HG03045 (cell line): ENCODE results near the gene FAM83G.

Source experiments
- ATAC-seq: cut with Tn5 transposase; IDR thresholded peaks from one replicate; pipeline ENCODE4 v1.9.1; 2021; ENCODE audit warnings: mild to moderate bottlenecking, moderate library complexity; ENCODE audit not compliant: unreplicated experiment

FAM83G gene

DNA sequence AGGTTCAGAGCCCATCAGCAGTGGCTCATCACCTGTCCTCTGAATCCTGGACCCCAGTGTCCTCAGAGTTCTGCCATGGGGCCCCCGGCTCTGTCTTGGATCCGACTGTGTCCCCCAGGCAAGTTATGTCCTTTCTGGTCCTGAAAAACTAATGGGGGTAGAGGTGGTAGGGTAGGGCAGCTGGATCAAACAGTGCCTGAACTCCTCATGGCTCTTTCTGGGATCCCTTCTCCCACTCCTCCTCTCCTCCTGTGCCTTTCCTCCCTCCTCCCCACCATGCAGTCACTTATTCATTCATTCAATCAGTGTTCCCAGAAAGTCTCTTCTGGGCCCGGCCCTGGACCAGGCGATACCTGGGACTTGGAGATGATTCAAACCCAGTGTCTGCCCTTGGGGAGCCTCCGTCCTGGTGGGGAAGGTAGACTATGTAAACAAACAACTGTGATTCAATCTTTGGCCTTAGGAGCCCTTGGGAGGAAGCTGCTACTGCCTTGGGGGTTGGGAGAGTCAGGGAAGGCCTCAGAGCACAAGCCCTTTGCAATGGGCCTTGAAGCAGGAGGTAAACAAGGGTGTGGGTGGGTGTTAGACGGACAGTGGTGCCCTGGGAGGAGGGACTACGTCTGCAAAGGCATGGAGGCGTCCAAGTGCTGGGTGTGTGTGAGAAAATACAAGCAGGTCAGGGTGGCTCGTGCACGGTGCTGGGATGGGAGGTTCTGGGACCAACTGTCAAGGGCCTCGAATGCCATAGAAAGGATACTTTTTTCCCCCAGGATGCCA, 6.4 kb upstream of the FAM83G start:
- ATAC-seq, result no peak

GRCh38 chr17:19009970-19010369, 5.4 kb upstream of the FAM83G start:
- ATAC-seq, result no peak

DNA sequence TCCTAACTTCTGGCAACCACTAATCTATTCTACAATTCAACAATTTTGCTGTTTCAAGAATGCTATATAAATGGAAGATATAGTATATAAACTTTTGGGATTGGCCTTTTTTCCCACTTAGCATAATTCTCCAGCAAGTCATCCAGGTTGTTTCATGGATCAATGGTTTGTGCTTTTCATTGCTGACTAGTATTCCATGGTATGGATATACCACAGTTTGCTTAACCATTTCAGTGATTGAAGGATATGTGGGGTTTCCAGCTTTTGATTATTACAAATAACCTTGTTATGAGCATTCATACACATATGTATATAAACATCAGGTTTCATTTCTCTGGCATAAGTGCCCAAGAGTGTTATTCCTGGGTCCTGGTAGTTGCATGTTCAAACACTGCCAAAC, 2.1 kb upstream of the FAM83G start:
- no peak for ATAC-seq

DNA sequence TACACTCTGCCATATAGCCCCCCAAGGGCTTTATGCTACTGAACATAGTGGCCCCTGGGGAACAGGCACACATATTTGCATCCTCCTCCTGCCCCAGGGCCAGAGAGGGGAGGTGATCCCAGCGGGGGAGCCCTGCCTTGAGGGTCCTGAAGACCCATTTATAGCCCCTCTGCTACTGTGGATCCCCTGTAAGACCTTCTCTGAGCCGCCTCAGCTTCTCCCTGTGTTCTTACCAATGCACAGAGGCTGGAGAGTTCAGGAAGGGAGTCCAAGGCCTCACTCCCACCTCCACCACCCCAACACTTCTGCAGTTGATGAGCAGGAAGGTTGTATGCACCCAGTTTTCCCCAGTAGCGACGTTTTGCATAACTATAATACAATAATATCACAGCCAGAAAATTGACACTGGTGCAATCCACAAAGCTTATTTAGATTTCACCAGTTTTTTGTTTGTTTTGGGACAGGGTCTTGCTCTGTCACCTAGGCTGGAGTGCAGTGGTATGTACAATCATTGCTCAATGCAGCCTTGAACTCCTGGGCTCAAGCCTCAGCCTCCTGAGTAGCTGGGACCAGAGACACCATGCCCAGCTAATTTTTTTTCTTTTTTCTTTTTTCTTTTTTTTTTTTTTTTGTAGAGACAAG, 1.3 kb upstream of the FAM83G start:
- ATAC-seq, result no peak

DNA sequence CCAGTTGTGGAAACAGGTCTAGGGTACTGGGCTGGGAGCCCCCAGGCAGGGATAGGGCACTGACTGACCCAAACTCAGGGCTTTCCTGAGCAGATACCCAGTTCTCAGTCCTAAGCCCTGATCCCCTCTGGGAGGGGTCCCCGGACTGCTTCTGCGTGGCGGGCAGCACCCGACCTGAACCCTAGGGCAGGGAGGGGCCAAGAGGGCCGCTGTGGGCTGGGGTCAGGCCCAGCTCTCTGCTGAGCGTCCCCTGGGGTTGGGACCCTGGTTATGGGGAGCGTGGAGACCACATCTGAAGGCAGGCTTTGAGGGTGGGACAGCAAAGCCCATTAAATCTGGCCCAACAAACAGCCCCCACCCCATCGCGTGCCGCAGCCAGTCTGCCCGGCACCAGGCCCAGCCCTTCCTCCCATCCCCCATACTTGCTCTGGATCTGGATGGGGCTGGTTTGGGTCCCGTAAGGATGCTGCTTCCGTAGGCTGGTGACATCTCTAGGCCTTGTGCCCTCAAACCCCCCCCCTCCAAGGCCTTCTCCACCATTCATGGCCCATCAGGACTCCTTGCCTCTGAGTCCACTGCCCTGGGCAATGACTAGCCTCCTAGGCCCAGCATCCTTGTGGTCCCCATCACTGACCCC, 691 bp upstream of the FAM83G start:
- no peak for ATAC-seq

DNA sequence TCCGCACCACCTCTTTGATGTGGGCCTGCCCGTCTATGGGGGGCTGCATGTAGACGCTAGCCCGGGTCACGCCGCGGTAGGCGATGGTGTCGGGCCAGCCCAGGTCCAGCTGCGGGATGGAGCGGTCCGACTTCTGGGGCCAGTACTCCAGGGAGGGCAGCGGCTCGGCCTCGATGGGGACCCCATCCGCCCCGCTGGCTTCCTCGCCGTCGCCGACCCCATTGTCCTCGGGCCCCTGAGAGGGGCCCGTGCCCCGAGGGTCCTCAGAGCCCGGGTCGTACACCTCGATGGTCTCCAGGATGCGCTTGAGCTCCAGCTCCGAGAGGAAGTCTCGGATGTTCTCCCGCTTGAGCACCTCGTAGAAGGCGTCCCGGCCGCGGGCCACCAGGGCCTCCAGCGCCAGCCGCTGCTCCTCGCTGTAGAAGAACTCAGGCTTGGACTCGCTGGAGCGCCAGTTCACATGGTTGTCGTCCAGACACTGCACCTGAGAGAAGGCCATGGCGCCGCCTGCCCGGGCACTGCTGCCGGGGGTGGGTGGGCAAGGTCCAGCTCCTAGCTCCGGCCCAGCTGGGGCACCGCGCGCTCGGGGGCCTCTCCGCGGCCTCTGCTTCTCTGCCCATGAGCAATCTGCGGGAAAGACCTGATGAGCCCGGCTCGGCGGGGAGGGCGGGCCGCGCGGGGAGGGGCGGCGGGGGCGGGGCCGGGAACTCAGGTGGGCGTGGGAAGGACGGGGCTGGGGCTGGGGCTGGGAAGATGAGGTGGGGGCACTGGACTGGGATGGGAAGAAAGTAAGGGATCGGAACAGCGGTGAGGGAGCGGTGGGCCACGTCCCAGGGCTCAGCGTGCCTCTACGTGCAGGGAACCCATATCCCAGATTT, 782 bp downstream of the FAM83G start:
- ATAC-seq, result peak; percentile 14

DNA sequence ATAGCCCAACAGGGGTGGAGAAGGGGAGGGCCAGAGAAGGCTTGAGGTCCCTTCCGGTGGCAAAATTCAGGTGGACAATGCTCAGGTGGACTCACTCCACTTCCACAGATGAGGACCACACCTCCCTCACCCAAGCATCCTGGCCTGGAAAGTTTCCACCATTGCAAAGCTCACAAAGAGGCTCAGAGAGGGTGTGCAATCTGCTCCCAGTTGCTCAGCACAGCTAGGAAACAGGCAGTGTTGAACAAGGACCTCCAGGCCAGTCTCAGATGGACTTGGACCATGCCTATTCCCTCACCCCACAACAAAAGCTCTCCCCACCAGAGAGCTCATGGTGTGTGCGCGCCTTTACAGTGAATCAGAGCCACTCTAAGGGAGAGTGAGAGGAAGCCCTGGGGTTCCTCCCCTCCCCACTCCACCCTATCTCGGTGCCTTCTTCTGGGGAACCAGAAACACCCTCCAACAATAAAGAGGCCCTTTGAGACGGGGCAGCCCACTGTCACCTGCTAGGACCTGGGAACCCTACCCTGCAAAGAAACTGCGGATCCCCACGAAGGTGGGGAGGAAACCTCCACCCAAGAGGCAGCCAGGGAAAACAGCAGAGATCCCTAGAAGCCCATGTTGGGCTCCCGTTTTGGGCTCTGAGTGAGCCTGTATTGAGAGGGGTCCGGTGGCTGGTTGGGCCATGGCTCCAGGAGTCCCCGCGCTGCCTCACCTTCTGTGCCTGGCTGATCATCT, 1.6 kb downstream of the FAM83G start:
- ATAC-seq, result no peak

DNA sequence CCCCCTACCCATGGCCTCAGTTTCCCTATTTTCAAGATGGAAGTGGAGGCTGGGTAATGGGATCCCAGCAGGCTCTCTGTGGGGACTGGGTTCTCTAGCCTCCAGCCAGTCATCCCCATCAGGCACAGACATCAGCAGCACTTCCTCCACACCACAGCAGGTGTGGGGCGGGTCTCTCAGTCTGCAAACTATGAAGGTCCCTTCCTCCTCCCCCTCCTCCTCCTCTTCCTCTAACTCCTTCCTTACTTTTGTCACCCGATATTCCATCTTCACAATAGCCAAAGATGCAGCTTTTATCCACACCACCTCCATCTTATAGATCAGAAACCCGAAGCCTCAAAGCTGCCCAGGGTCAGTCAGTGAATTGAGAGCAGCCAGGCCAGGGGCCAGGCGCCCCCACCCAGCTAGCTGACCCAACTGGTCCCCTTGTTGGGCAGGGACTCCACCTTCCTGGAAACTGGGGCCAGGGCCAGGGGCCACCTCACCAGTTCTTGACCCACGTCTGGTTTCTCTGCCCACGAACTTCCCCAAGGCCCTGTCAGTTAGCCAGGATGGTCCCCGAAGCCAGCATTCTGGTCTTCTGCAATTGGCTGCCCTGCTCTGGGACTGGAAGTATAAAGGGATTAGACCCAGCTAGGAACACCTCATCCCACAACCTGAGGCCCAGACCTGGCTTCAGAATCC, 2.5 kb downstream of the FAM83G start:
- ATAC-seq, result no peak

DNA sequence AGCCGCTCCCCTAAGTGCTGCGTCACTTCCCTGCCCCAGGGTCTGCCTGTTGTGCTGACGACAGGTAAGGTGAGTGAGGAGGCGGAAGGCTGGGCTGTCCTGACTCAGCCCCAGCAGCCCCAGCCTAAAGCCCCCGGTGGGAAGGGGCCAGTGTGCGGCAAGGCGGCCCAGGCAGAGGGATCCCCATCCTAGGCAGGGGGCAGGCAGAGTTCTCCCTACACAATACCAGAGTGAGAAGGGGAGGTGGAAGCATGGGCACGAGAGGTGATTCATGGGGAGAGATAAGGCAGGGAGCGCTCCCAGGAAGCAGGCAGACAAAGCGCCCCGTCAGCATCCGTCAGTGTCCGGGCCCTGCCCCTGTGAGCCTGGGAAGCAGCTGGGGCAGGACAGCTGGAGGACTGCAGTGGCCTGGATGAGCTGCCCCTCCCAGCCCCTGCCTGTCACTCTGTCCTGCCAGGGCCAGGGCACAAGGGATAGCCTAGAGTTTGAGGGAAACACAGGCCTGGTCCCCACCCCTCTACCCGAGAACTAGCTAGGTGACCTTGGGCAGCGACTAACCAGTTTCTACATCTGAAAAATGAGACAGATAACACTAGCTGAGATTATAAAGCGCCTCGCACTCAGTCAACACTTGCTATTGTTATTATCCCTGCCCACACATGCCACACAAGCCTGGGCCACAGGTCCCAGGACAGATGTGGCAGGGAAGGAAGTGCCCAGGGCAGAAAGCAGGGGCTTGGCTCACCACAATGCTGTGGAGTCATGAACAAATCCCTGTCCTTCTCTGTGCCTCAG, 3.8 kb downstream of the FAM83G start:
- no peak for ATAC-seq

DNA sequence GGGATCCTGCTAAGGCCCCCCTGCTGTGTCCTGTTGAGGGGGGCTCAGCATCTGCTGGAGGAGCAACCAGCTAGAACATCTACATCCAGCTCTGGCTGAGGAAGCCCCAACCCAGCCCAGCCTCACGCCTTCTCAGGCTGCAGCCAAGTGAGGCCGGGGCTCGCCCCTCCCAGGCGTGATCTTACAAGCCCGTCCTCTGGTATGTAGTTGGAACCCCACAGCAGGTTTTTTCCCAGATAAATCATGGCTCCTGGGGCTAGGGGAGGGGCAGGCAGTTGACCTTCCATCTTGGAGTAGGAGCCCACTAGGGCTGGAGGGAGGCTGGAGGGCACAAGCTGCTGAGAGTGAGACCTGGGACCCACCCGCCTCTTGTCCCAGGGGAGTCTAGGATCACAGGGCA, 4.7 kb downstream of the FAM83G start:
- no peak for ATAC-seq

DNA sequence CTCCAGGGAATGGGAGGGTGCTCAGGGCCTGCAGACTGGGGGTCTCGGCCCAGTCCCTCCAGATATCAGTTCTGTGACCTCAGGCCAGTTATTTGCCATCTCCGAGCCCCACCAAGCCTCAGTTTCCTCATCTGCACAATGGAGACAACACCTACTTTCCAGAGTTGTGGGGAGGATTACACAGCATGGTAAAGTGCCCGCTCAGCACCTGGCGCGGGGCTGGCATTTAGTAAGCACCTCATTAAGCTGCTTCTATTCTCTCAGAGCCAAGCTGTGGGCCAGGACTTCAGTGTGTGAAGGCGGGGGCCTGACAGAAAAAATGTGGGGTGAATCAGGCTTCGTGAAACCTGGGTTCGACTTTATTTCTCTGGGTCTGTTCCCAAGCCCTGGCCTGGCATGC, 5.2 kb downstream of the FAM83G start:
- no peak for ATAC-seq

- no peak for ATAC-seq
Measured at GRCh38 chr17:18997650-18998196, 6.8 kb downstream of the FAM83G start.

- ATAC-seq, result no peak
Measured at GRCh38 chr17:18996458-18996857, 8.1 kb downstream of the FAM83G start.

DNA sequence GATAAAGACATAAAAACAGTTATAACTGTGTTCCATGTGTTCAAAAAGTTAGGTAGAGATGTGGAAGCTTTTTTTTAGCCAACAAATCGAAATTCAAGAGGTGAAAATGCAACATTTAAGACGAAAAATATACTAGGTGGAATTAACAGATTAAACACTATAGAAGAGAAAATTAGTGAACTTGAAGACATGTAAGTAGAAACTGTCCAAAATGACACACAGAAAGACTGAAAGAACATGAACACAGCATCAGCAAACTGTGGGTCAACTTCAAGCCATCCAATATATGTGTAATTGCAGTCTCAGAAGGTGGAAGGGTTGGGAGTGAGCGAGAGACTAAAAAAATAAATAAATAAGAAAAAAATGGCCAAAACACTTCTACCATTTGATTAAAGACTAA, 9.3 kb downstream of the FAM83G start:
- no peak for ATAC-seq

GRCh38 chr17:18994631-18995030, 9.9 kb downstream of the FAM83G start:
- no peak for ATAC-seq

GRCh38 chr17:18993905-18994526, 10.5 kb downstream of the FAM83G start:
- no peak for ATAC-seq

GRCh38 chr17:18992454-18993130, 12.0 kb downstream of the FAM83G start:
- ATAC-seq, result no peak
